ENCODE results near the gene CDK17.

The CDK17 gene

DNA sequence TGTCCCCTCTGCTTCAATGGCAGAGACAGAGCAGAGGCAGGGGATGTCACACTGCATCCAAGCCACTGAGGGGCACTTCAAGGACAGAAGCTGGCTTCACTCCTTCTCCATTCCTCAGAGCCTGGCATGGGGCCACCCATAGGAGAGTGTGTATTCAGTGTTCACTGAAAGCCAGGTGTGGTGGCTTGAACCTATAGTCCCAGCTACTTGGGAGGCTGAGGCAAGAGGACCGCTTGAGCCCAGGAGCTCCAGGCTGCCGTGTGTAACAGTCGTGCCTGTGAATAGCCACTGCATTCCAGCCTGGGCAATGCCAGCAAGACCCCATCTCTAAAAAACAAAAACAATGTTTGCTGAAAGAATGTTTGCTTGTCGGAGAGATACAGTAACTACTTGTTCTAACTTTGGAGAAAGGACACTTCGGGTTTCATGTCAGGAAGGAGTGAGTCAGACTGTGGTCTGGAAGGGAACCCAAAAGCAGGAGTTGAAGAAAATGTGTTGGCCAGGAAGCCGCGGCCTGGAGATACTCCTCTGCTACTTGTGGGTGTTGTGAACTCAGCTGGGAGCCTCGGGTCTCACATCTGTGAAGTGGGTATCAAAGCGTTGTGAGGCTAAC lies 162.7 kb downstream of the CDK17 start:
- DNase-seq (ENCODE audit: low read depth) = peak; percentile 33

DNA sequence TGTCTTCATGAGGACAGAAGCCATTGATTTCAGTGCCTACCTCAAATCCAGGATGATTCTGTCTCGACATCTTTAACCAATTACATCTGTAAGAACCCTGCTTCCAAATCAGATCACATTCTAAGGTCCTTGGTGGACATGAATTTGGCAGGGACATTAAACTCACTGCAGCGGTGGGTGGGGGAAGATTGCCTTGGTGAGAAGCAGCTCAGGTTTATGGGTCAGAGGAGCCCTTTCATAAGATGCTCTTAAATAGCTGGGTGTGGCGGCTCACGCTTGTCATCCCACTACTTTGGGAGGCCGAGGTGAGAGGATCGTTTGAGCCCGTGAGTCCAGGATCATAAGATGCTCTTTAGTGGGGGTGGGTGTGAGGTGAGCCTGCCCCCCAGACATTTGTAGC lies 163.2 kb downstream of the CDK17 start:
- no peak for DNase-seq (ENCODE audit: low read depth)

DNA sequence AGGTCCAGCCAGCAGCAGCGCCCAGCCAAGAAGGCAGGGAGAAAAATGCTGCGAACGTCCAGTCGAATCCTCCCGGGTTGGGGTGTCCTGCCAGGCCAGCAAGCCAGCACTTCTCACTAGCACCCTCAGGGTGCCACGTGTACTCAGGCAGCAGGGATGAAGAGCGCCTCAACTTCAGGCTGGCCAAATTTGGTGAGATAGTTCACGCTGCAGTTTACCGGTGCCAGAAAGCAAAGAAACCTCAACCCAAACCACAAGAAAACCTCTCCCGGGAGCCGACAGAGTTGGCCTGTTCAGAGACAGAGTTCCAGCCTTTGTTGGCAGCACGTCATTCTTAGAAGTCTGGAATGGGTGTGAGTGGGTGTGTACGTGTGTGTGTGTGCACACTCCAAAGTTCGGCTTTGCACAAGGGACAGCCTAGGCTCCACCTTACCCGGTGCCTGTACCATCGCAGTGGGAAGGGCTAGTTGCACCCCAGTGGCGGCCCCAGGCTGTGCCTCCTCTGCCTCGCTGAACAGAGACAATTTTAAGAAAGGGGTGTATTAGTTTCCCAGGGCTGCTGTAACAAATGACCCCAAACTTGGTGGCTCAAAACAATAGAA lies 163.9 kb downstream of the CDK17 start:
- DNase-seq (ENCODE audit: low read depth) = no peak

- DNase-seq (ENCODE audit: low read depth) = no peak
Measured at GRCh38 chr12:96235484-96235826, 164.8 kb downstream of the CDK17 start.

DNA sequence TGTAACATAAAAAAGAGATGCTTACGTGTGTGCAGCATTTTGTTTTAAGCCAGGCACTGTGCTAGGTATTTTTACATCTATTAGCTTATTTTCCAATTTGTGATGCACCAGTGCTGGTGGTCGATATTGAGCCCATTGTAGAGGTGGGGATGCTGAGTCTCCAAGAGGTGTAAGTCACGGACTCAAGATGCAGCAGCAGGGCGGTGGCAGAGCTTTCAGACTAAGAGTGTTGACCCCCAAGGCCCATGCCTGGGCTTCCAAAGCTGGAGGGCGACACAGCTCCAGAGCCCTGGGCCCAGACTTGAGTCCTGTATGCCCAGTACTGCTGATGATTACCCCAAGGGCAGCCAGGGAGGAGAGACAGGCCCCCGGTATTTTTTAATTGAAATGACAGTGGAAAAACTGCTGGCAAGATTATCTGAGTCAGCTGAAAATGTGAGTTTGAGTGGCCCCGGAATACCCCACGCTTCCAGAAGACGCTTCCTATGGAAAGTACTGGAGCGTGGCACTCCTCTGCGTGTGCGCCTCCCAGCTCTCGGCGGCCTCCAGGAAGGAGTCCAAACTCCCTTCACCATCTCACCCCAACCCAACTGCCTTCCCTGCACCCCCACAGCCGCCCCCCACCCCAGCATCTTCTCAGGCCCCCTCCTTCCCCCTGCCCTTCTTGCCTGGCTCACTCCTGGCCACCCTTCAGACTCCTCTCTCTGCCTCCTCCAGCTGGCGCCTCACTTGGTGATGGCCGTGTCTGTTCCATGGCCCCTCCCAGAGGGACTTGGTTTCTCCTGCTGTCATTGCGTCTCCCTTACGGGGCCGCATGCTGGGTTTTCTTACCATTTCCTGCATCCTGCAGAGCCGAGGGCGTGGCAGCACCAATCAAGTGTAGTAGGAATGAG lies 165.4 kb downstream of the CDK17 start:
- DNase-seq (ENCODE audit: low read depth) = no peak

DNA sequence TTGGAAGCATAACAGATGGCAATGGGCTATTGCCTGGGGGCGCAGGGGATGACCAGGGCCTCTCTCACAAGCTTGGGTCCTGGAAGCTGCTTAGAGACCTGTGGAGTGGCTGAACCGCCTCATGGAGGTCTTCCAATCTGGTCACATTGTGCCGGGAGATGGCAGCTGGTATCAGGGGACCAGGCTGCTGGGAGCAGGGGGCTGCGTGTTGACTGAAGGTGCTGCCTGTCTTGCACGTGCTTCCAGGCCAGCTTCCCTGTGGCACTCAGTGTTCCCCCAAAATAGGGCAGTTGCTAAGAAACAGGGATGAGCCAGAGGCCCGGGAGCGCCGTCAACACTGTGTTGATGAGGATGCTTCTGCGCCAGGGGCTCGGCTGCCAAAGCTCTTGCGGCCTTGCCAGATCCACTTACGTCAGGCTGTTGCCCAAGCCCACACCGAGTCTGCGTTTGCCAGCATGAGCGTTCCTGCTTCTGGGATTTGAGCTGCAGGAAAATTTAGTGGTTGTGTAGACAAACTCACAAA lies 166.2 kb downstream of the CDK17 start:
- DNase-seq (ENCODE audit: low read depth) = no peak

- no peak for DNase-seq (ENCODE audit: low read depth)
Measured at GRCh38 chr12:96233168-96233567, 167.1 kb downstream of the CDK17 start.

DNA sequence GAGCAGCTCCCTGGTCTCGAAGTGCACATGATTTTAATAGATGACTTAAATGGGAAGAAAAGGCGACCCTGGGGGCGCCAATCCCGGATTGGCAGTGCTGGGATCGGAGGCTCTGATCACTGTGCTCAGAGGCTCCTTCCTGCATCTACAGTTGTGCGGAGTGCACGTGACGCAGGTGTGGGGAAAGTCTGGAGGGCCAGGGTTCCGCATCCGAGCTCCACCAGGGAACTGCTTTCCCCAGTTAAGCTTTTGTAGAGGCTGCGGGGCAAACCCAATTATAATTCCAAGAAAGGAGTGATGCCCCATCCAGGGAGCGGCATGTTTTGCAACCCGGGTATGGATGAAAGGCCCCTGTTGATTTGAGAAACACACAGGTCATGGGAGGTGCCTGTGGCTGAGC lies 169.6 kb downstream of the CDK17 start:
- no peak for DNase-seq (ENCODE audit: low read depth)

- no peak for DNase-seq (ENCODE audit: low read depth)
Measured at GRCh38 chr12:96228566-96229248, 171.5 kb downstream of the CDK17 start.

All from stimulated activated CD8-positive, alpha-beta memory T cell treated with anti-CD3 and anti-CD28 coated beads, Interleukin-4, amount 100 ng/mL, for 24 hours (primary cell).